Measurements from ENCODE around the gene PLEKHA6.

The PLEKHA6 gene

DNA sequence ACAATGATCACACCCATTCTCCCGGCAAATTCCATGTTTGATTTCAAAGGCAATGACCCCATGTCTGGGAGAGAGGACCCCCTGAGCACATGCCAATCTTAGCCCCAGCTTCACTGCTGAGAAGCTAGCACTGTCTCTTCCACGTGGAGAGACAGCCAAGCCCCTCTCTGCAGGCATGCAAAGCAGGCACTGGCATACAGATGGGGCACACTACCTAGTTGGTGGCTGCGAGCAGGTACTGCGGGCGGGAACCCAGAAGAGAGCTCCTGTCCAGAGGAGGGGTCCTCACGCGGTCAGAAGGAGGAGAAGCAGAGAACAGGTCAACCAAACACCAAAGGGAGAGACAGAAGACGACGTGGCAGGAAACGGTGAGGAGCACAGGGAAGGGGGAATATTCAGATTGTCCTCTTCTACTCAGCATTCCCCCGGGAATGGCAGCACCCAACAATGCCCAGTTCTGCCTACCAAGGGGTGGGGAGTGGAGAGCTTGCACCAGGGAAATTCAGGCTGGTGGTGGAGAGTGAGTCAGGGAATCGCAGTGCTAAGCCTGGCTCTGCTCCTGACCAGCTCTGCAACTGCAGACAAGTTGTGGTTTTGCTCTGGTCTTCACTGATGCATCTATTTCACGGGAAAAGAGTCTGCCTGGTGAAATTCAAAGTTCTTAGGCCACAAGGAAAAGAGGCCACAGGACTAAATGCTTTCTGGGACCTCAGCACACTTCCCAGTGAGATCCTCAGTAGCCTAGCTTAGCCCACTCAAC is 97.8 kb downstream of the PLEKHA6 start:
- no peak for DNase-seq (ENCODE audit: low read depth in 2 of 2)

DNA sequence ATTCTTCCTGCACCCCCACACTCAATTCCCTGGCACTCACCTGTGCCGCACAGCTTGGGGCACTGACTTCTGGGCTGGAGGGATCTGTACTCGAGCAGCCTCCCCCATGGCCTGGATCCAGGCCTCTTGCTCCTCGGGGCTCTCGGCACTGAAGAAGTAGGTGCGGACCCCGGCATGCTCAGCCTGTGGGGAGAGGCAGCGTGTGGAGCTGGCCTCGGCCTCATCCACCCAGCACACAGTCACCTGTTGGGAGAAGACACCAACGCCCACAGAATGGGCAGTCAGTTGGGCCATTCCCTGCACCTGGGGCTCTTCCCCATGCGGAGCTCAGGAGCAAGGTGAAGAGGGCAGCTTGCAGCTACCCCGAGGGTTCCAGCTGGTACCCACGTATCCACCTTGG is 98.5 kb downstream of the PLEKHA6 start:
- DNase-seq (ENCODE audit: low read depth in 2 of 2): no peak

DNA sequence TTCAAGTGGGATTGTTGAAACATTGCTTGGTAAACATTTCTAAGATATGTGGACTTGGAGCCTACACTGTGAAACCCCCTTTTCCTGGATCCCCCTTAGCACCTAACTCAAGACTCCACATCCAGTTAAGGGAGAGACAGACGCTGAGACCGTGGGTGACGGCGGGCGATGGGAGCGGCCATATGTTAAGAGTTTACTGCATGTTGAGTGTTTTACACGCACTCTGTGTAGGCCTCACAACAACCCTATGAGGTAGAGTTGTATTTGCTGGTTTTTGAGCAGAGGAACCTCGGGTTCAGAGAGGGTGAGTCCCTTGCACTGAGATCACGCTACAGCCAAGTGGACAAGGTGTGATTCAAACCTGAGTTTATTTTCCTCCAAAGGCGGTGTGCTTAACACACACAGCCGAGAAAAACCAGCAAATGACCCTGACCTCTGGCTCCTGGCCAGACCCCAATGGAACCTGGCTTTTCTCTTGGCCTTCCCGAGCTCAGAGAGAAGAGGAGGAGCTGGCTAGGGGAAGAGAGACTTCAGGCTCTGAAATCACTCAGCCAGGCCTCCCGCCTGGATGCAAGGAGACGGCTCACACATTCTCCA is 99.0 kb downstream of the PLEKHA6 start:
- no peak for DNase-seq (ENCODE audit: low read depth in 2 of 2)

DNA sequence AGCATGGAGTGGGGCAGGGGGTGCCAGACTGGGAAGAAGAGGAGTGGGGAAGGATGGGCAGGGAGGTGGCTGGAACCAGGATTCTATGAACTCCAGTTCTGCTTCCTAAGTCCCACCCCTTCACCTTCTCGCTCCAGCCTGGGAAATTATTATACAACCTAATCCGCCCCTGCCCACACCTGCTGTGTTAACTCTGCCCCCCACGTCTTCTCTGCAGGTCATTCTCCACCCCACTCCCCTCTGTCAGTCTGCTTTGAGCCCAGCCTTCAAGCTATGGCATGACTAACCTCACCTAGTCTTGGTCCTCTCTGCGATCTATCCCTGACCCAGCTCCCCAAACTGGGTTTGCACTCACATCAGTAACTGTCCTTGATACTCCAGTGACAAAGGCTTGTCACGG is 99.9 kb downstream of the PLEKHA6 start:
- DNase-seq (ENCODE audit: low read depth in 2 of 2): no peak

DNA sequence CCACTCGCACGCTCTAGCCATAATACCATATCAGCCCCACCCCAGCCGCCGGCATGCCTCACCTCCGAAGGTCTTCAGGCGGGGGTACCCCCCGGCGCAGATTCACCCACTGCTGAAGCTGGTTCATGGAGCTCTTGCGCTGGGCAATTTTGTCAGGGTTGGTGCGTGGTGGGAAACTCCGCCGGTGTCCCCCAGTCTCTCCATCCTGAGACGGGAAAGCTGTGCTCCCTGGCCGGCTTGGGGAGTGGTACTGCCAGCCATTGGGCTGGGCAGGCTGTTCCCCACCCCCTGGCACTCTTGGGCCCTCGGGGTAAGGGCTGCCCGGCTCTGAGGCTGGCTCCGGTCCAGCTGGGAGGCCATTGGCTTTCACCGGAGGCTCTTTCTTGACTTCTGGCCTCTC is 100.5 kb downstream of the PLEKHA6 start:
- DNase-seq (ENCODE audit: low read depth in 2 of 2): no peak

DNA sequence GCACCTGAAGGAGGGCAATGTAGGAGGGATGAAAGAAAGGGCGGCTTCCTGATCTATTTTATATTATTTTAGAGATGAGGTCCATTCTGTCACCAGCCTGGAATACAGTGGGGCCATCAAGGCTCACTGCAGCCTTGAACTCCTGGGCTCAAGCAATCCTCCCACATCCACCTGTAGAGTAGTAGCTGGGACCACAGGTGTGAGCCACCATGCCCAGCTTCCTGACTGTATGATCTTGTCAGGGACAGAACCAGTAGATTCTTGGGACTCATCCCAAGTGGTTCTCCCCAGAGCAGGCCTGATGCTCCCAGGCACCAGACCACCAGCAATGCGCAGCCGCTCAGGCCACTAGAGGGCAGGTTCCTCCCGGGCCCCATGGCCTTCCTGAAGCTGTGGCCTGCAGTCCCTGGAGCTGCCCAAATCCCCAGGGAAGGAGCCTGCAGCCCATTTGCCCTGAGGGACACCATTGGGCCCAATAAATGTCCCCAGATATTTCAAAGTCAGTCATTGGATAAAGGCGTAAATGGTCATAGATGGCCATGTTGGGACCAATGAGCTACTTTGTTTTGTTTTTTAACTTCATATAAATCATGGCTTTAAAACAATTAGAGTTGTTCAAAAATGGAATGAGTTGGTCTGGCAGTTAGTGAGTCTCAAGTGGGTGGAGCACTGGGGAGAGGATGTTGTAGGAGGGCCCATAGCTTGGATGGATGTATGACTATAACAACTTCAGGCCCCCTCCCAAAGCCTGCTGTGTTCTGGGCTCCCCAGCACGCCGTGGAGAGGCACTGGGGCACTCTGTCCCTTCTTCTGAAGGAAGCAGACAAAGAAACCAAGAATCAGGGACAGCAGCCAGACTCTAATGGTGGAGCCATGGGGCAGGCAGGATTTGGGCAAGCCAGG is 101.3 kb downstream of the PLEKHA6 start:
- DNase-seq (ENCODE audit: low read depth in 2 of 2): no peak

DNA sequence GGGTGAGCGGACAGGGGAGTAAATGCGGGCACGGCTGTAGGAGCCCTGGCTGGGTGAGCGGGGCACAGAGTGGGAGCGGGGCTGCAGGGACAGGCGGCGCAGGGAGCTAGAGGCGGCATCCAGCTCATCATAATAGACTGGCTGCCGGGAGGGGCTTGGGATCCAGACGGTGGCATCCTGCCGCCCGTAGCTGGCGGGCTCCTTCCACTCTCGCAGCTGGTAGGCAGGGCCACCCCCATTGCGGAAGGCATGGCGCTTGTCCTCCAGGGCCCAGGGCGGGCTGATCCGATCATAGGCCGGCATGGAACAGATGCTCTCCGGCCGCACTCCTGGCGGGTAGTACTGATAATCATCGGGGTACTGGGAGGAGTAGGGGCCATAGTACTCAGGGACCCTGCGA is 102.3 kb downstream of the PLEKHA6 start:
- no peak for DNase-seq (ENCODE audit: low read depth in 2 of 2)

DNA sequence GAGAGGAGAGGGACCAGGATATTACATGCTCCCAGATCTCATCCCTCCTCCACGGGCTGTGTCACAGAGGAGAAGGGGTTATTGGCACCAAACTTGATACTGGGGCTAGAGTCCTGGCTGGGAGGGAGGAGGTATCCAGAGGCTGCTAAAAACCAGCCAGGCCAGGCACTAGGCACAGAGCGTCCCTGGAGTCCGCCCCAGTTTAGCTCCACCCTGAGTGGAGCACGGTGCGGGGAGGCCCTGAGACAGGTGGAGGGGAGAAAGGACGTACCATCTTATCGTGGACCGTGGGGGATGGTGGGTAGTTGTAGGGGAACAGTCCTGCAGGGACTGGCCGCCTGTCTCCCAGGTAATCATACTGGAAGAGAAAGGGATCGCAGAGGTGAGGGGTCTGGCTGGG is 103.2 kb downstream of the PLEKHA6 start:
- no peak for DNase-seq (ENCODE audit: low read depth in 2 of 2)

DNA sequence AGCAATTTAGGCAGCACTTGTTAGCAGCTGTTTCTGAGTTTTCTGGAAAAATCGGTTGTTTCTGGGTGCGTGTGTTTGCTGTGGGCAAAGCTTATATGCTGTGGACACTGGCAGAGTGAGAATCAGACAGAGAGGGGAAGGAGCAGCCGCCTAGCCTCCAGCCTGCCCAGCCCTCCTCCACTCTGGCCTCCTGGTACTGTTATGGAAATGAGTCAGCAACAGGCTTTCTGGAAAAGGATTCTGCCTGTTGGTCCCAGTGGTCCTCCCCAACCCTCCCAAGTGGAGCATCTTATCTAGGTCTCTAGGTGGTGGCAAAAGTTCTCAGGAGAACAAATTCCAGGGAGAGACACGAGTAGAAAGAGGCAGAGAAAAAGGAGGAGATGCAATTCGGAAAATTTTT is 103.8 kb downstream of the PLEKHA6 start:
- no peak for DNase-seq (ENCODE audit: low read depth in 2 of 2)

DNA sequence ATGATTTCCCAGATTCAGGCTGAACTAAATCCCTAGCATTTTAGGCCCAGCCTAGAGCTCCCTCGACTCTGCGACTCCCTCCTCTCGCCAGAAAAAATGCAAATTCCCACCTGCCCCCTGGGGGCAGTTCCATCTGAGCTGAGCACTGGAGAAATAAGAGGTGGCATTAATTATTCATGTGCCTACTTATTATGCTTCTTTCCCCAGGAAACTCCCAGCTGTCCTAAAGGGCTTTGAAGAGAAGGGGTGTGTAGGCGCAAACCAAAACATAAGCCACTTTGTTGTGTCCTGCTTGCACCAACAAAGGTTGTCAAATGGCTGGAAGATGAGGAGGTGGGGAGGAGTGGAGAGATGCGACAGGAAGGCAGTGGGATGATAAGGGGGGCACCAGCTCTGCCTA is 104.5 kb downstream of the PLEKHA6 start:
- DNase-seq (ENCODE audit: low read depth in 2 of 2): no peak

DNA sequence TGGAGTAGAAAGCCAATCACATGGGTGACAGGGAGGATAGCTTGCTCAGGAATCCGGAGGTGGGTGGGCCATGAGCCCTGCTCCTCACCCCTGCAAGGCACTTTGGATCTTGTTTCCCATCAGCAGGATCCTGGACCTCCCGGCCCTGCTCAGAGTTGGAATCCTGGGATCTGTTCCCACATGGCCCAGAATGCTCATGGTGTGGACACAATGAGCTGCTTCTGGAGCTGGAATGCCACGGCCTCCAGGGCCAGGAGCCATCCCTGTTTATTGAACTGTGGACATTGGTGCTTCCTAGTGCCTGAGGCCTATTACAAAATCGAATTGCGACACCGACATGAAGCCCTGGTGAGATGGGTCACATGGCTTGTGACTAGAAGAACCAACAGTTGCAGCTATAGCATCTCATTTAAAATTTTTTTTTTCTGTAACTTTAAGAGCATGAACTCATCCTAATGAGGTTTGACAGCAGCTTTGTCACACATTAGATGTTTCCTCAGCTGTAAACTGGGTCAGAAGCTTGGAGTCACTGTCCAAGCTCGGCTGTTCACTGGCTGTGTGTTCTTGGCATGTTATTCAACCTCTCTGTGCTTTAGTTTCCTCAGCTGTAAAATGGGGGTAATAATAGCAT is 105.6 kb downstream of the PLEKHA6 start:
- DNase-seq (ENCODE audit: low read depth in 2 of 2): no peak

DNA sequence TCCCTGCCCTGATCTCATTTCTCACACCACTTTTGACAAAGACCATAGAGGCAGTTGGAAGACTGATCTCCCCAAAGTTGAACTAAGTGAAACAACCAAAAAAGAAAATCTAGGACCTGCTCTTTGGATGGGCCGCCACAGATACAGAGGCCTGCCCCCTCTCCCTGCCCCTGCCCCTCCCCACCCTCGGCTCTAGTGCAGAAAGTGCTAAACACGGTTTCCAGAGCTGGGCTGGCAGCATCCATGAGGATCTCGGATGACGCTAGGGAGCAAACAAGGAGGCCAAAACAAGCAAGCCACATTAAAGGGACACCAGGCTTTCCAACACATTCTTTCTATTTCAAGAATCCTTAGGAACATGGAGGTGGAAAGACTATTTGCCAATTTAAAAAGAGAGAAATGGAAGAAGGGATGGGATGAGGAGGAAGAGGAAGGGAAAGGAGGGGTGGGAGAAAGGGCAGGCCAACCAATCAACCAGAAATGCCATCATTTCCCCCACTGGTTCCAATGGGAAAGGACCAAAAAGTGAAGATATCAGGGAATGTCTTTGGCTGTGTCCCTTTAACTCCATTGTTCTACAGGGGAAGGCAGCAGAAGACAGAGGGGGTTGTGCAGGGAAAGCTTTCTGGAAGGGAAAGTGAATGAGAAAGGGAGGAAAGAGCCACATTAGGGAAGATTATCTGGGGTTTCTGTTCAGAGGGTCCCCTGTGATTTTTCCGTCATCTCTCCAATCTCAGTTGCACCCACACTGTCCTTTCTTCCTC is 107.6 kb downstream of the PLEKHA6 start:
- DNase-seq (ENCODE audit: low read depth in 2 of 2): no peak

DNA sequence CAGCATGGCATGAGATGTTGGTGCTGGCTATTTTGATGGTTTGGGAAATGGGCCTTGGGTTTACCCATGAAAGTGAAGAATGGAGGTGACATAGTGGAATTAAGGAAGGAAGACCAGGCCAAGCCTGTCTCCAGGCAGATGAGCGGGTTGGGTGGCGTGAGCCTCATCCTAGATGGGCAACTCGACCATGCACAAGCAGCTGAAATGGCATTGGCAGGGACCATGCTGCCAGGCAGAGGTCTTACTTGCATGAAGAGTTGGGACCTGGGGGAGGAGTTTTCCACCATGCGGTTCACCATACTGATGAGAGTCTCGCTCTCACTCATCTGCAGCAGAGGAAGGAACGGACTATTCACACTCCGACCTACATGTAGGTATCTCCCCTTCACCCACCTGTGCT is 108.4 kb downstream of the PLEKHA6 start:
- no peak for DNase-seq (ENCODE audit: low read depth in 2 of 2)

DNA sequence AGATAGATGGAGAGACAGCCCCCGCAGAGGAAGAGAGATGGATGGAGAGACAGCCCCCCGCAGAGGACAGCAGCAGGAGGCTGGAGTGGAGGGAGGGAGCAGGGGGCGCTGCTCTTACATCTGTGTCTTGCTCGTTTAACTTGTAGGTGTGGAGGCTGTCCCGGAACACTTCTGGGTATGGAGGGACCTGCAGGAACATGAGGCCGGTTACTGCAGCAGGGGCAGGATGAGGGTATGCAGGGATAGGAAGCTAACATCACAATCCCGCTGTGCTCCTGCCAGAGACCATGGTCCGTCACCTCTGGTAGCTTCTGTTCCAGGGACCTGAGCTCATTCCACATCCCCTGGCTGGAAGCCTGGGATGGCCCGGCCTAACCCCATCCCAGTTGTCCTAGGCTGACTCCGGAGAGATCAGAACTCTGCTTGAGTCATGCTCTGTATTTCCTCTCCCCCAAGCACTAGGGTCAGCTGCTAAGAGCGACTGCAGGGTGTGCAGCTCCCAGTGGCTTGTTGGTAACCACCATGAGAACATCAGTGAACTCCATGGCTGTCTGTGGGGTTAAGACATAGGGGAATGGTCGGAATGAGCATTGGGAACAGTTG is 109.2 kb downstream of the PLEKHA6 start:
- no peak for DNase-seq (ENCODE audit: low read depth in 2 of 2)

DNA sequence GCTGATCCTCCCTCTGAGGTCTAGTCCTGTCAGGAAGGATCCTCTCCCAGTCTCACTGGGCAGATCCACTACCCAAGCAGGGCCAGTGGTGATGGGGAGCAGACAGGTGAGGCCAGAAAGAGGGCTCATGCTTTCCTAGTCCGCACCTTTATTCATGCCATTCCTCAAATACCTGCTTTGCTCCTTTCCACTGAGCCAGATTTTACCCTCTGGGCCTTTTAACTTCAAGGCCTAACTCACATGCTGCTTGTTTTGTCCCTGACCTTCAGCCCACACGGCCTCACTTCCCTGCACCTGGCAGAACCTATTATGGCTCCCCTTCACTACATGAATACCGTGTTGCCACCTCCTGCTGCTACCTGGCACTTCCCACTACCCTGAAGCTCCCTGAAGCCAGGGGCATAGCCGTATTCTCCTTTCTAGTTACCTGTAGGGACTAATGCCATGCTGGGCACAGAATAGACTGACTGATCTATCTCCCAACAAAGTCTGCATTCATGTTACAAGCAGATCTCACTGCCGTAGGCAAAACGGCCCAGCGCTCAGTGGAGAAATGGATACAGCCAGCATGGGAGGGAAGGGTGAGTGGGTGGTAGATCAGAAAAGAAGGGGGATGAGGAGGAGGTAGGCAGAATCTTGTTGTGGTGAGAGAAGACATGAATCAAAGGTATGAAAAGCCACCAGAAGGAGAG is 109.8 kb downstream of the PLEKHA6 start:
- no peak for DNase-seq (ENCODE audit: low read depth in 2 of 2)

DNA sequence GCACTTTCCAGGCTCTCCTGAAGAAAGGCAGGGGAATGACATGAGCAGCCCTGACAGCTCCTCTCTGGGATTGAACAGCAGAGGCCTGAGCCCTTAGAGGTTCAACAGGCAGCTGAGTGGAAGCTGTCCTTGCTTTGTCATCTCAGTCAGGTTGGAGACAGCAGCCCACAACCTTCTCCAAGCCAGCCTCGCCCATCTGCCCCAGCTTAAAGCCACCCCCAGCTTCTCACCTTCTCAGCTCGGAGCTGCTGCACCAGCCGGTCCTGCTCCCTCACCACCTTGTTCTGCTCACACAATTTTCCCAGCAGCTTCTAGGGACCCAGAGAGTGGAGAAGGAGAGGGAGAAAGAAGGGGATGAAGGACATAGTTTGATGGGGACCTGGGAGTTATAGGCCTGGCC is 110.8 kb downstream of the PLEKHA6 start:
- DNase-seq (ENCODE audit: low read depth in 2 of 2): no peak

DNA sequence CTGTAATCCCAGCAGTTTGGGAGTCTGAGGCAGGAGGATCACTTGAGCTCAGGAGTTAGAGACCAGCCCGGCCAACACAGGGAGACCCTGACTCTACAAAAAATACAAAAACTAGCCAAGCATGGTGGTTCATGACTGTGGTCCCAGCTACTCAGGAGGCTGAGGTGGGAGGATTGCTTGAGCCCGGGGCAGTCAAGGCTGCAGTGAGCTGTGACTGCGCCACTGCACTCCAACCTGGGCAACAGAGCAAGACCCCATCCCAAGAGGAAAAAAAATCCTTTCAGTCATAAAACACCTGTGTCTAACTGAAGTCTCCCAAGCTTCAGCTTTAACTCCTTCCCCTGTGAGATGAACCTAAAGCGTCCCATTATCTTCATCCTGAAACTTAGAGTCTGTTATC is 112.9 kb downstream of the PLEKHA6 start:
- DNase-seq (ENCODE audit: low read depth in 2 of 2): no peak

DNA sequence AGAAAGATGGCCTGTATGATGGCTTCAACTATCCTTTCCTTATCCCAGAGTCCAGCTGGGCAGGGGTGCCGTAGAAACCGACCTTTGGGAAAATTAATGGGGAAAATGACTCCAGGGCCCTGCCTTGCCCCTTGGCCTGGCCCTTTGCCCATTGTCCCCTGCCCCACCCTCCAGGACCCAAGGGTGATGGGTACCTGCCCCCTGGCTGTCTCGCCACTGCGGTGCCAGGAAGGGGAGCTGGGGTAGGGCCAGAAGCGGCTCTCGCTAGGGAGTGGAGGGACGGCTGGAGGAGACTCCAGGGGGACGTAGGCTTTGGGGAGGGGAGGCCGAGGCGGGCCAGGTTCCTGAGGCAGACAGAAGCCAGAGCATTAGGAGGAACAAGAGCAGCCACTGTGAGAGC is 116.8 kb downstream of the PLEKHA6 start:
- no peak for DNase-seq (ENCODE audit: low read depth in 2 of 2)

DNA sequence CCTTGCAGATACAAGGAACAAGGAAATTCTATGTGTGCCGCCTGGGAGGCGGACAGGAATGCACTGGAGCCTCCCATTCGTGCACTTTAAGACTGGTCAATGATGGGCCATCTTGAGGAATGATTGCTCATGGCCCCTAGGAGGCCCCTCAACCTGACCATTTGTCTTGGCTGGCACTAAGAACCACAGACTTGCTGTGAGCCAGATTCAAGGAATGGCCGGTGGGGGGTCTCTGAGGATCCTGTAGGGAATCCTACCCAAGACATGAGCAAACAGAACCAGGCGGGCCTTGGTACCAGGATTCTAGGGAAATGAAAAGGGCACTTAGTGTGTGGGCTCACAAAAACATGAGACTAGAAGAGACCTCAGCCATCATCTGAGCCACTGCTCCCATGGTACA is 117.8 kb downstream of the PLEKHA6 start:
- no peak for DNase-seq (ENCODE audit: low read depth in 2 of 2)

DNA sequence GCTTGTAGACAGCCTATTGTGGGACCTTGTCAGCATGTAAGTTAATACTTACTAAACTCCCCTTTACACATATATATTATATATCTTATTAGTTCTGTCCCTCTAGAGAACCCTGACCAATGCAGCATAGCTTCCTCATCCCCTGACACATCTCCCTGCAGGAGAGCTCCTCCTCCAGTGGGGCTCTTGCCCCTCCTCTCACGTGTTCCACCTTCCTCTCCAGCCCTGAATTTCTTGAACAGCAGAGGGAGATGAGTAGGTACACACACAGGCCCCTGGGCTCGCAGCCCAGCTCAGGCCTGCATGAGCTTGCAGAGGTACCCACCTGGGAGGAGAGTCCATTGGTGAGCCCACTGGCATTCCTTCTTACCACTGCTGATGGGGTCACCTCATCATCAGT is 118.7 kb downstream of the PLEKHA6 start:
- DNase-seq (ENCODE audit: low read depth in 2 of 2): no peak

DNA sequence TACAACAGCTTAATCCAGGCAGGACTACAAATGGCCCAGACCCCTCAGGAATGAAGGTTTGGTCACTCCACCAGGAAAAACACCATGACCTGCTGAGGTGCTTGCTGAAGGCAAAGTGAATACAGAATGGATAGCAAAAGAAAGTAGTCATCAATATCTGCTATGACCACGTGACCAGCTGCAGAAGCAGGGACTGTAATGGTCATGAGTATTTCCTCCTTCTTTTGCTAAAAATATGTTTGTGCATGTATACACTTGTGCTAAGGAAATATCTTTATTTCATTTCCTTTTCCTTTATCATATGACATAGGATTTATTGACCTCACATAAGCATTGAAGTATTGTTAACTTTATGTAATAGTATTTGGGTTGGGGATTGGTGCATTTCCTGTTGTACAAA is 119.5 kb downstream of the PLEKHA6 start:
- no peak for DNase-seq (ENCODE audit: low read depth in 2 of 2)

All from stimulated activated CD4-positive, alpha-beta T cell treated with anti-CD3 and anti-CD28 coated beads, Interleukin-1b, Interleukin-23, amount 100 ng/mL, for 1 hour (primary cell).